ENCODE results near the gene OR10H3.
"Not testable (repeated sequence)": the region's sequence is repeated elsewhere in the genome, so short reads cannot be mapped to it uniquely, and the experiment has no call there.

The OR10H3 gene

GRCh38 chr19:15737722-15738121 lies at the start of gene OR10H3:
Gene OR10H3 (plus strand): TSS chr19:15737985. CDS start chr19:15741393, 3,408 bp downstream.
- DNase-seq (ENCODE audit: low read depth in 3 of 3, low spot score in 1 of 3): no peak

DNA sequence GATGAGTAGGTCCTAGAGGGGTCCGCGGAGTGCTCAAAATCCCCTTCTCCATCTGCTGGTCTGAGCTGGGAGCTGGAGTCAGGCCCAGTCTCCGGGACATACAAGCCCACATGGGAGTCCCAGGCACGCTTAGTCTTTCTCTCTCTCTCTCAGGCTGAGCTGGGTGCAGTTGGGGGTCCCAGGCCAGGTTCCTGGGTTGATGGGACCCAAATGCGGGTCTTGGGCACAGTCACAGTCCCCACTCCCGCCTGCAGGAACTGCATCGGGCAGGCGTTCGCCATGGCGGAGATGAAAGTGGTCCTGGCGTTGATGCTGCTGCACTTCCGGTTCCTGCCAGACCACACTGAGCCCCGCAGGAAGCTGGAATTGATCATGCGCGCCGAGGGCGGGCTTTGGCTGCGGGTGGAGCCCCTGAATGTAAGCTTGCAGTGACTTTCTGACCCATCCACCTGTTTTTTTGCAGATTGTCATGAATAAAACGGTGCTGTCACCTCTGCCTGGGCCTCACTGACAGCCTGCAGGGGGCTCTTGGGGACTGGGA lies 41.1 kb upstream of the OR10H3 start:
- DNase-seq (ENCODE audit: low read depth in 3 of 3, low spot score in 1 of 3): no peak

GRCh38 chr19:15701757-15702533 lies 35.8 kb upstream of the OR10H3 start:
- DNase-seq (ENCODE audit: low read depth in 3 of 3, low spot score in 1 of 3): no peak

GRCh38 chr19:15702534-15702930 lies 35.3 kb upstream of the OR10H3 start:
- no peak for DNase-seq (ENCODE audit: low read depth in 3 of 3, low spot score in 1 of 3)

DNA sequence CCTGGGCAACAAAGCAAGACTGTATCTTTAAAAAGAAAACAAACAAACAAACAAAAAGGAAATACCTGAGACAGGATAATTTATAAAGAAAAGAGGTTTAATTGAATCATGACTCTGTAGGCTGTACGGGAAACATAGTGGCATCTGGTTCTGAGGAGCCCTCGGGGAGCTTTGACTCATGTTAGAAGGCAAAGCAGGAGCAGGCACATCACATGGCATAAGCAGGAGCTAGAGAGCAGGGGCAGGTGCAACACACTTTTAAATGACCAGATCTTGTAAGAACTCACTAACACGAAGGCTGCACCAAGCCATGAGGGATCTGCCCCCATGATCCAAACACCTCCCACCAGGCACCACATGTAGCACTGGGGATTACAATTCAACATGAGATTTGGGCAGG lies 23.1 kb upstream of the OR10H3 start:
- DNase-seq (ENCODE audit: low read depth in 3 of 3, low spot score in 1 of 3): no peak

DNA sequence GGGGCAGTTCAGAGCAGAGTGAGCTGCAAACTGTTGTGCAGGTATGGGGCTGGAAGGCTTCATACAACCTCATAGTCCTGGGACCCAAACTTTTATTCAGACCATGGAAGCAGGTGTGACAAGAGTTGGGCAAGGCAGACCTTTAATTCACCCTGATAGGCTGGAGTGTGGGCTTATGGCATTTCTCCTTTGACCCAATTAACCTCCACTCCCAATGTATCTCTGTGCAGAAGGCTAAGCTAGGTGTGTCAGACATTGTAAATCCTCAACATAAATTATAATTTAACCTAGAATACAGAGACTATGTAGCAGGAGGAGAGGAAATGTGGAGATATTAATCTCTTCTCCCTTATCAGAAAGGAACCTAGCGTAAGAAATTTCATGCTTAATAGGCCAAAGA lies 22.1 kb upstream of the OR10H3 start:
- no peak for DNase-seq (ENCODE audit: low read depth in 3 of 3, low spot score in 1 of 3)

GRCh38 chr19:15717809-15718208 lies 20.0 kb upstream of the OR10H3 start:
- no peak for DNase-seq (ENCODE audit: low read depth in 3 of 3, low spot score in 1 of 3)

DNA sequence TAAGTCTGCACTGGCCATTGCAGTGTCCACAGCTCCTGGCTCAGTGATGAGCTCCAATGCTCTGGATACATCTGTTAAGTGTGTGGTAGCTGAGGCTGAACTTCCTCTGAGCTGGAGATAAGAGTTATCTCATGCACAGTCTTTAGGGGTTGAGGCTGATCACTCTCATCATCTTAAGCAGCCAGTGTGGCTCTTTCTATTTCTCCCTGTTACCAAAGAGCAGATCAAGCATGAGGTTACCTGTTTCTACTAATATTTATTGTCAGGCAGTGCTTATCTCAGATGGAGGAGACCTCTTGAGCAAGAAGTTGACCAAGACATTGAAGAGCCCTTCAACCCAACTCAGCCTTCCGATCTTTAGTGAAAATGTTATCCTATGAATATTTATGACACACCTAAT lies 16.5 kb upstream of the OR10H3 start:
- no peak for DNase-seq (ENCODE audit: low read depth in 3 of 3, low spot score in 1 of 3)

GRCh38 chr19:15722956-15723355 lies 14.8 kb upstream of the OR10H3 start:
- no peak for DNase-seq (ENCODE audit: low read depth in 3 of 3, low spot score in 1 of 3)

GRCh38 chr19:15727724-15728123 lies 10.1 kb upstream of the OR10H3 start, which contains the start of gene OR10H2:
Gene OR10H2 (plus strand): TSS chr19:15728024. CDS start chr19:15728044, 20 bp downstream.
- DNase-seq (ENCODE audit: low read depth in 3 of 3, low spot score in 1 of 3): no peak

DNA sequence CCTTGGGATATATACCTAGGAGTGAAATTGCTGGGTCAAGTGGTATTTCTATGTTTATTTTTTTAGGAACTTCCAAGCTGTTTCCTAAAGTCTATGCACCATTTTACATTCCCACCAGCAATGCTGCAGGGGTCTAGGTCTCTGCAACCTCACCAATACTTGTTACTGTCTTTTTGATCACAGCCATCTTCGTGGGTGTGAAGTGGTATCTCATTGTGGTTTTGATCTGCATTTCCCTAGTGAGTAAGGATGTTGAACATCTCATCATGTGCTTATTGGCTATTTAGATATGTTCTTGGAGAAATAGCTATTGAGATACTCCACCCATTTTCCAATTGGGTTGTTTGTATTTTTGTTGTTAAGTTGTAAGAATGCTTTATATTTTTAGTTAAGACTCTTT lies 7.2 kb upstream of the OR10H3 start:
- no peak for DNase-seq (ENCODE audit: low read depth in 3 of 3, low spot score in 1 of 3)

GRCh38 chr19:15732388-15732787 lies 5.4 kb upstream of the OR10H3 start:
- no peak for DNase-seq (ENCODE audit: low read depth in 3 of 3, low spot score in 1 of 3)

- DNase-seq (ENCODE audit: low read depth in 3 of 3, low spot score in 1 of 3): no peak
Measured at GRCh38 chr19:15733895-15734294, 3.9 kb upstream of the OR10H3 start.

DNA sequence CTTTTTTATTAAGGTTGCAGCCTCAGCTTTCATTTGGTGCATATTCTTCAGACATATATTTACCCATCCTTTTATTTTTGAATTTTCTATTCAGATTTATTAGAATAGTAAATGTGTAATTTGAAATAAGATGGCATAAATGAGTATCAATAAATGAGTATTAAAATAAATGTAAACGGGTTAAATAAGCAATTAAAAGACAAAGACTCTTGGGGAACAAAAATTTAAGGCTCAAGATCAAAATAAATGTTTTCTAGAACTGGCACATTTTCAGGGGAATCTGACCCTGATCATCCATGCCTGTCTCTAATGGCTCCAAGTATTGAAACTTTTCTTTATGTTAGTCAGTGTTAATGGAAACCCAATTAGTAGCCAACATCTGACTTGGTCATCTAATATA lies 3.0 kb downstream of the OR10H3 start:
- DNase-seq (ENCODE audit: low read depth in 3 of 3, low spot score in 1 of 3): no peak

DNA sequence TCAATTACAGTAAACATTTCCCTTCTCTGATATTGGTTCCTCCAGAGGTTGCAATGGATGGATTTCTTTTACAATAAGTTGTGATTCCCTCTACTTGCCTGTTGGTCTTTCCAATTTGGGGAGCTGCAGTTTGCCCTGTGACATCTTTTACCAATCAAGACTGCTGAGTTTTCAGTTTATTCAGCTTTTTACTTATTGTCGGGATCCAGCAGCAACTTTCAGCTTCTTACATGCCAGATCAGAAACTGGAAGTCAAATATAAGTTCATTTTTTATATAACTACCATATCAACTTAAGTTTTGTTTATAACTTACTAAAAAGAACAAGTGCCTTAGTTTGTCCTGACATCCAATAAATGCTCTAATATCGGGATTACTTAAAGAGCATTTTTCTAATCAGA lies 10.5 kb downstream of the OR10H3 start:
- no peak for DNase-seq (ENCODE audit: low read depth in 3 of 3, low spot score in 1 of 3)

- no peak for DNase-seq (ENCODE audit: low read depth in 3 of 3, low spot score in 1 of 3)
Measured at GRCh38 chr19:15758379-15758778, 20.6 kb downstream of the OR10H3 start.

GRCh38 chr19:15759962-15760565 lies 22.3 kb downstream of the OR10H3 start:
- DNase-seq (ENCODE audit: low read depth in 3 of 3, low spot score in 1 of 3): no peak

- DNase-seq (ENCODE audit: low read depth in 3 of 3, low spot score in 1 of 3): no peak
Measured at GRCh38 chr19:15769586-15769985, 31.8 kb downstream of the OR10H3 start.

DNA sequence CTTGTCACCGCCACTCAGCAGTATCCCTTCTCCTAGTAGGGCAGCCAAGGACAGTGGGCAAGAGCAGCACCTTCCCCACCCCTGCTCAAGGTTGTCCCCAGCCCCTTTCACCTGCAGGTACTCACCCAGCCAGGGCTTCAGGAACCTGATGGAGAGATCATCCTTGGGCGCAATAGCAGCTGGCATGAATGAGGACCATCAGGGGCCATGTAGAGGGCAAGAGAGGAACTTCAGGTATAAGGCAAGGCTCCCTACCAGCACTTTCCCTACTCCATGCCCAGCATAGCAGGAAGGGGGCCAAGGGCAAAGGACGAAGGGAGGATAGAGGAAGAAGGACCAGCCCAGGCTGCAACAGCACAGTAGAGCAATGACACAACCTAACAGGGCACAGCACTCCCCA lies 36.4 kb downstream of the OR10H3 start:
- not testable (repeated sequence) for DNase-seq (ENCODE audit: low read depth in 3 of 3, low spot score in 1 of 3)

DNA sequence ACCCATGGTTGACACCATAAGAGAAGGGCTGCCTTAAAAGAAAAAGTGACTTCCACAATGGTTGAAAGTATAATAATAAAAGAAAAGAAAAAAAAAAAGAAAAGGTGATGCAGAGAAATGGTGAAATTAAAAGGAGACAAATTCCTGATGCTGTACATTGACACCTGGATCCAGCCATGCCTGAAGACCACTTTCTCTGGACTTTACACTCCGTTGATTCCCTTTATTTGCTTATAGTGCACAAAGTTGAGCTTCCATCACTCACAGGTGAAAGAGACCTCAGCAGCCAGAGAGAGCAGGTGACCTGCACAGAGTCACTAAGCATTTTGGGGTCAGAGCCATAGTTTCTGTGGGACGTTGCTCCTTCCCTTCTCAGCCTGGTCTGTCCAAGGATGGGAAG lies 37.5 kb downstream of the OR10H3 start:
- no peak for DNase-seq (ENCODE audit: low read depth in 3 of 3, low spot score in 1 of 3)

DNA sequence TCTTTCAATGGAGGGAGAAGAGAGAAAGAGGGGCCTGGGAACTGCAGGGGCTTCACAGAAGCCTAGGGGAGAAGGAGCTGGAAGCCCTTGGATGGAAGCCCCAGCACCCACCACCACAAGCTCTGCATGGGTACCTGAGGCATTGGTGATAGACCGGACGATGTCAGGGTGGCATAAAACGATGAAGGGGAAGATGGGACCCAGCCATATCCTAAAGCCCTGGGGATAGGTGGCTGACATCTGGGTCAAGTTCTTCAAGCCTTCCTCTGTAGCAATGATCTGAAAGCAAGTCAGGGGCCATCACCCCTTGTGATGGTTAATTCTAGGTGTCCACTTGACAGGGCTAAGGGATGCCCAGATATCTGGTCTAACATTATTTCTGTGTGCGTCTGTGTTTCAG lies 38.5 kb downstream of the OR10H3 start:
- DNase-seq (ENCODE audit: low read depth in 3 of 3, low spot score in 1 of 3): no peak

All from stimulated activated CD4-positive, alpha-beta T cell treated with anti-CD3 and anti-CD28 coated beads, TNF-alpha, amount 100 ng/mL, for 1 hour (primary cell).